SKM-1 (cell line): ENCODE results near the gene EPHB3.
A peak's percentile ranks its signal among the peaks of the same experiment; 100 is the strongest.

Experiments used
- DNase-seq: peaks from one replicate; lab custom pipeline; 2025; ENCODE audit not compliant: unreplicated experiment; lab: John Stamatoyannopoulos, UW

Gene EPHB3

GRCh38 chr3:184578822-184579221 is 17.2 kb downstream of the EPHB3 start:
- DNase-seq = no peak

- DNase-seq = no peak
Measured at GRCh38 chr3:184579513-184579912, 17.9 kb downstream of the EPHB3 start.

- DNase-seq = no peak
Measured at GRCh38 chr3:184580376-184580775, 18.8 kb downstream of the EPHB3 start.

- DNase-seq = no peak
Measured at GRCh38 chr3:184581331-184581855, 19.8 kb downstream of the EPHB3 start.

- peak; percentile 29 for DNase-seq
Measured at GRCh38 chr3:184582646-184583577, 21.3 kb downstream of the EPHB3 start.

GRCh38 chr3:184583578-184584451 is 22.2 kb downstream of the EPHB3 start:
- DNase-seq = no peak

- no peak for DNase-seq
Measured at GRCh38 chr3:184584464-184584891, 22.9 kb downstream of the EPHB3 start.

GRCh38 chr3:184585545-184585944 is 24.0 kb downstream of the EPHB3 start:
- DNase-seq = no peak

- DNase-seq = peak; percentile 72
Measured at GRCh38 chr3:184586851-184587250, 25.3 kb downstream of the EPHB3 start.

GRCh38 chr3:184588776-184589175 is 27.2 kb downstream of the EPHB3 start:
- DNase-seq = no peak

GRCh38 chr3:184590795-184591194 is 29.2 kb downstream of the EPHB3 start:
- DNase-seq = no peak

- DNase-seq = no peak
Measured at GRCh38 chr3:184591789-184592188, 30.2 kb downstream of the EPHB3 start.

GRCh38 chr3:184592371-184593219 is 31.0 kb downstream of the EPHB3 start:
- no peak for DNase-seq

- DNase-seq = no peak
Measured at GRCh38 chr3:184593220-184593927, 31.8 kb downstream of the EPHB3 start.

- no peak for DNase-seq
Measured at GRCh38 chr3:184593928-184594303, 32.3 kb downstream of the EPHB3 start.

- no peak for DNase-seq
Measured at GRCh38 chr3:184594371-184595001, 32.9 kb downstream of the EPHB3 start.

GRCh38 chr3:184595726-184596125 is 34.1 kb downstream of the EPHB3 start:
- DNase-seq = no peak

- no peak for DNase-seq
Measured at GRCh38 chr3:184596233-184596632, 34.6 kb downstream of the EPHB3 start.

GRCh38 chr3:184596886-184597575 is 35.4 kb downstream of the EPHB3 start:
- DNase-seq = no peak
